GDM1 (cell line): ENCODE results near the gene SMC3.

Experiments used
- DNase-seq: peaks from one replicate; lab custom pipeline; 2025; lab: John Stamatoyannopoulos, UW

Gene SMC3

DNA sequence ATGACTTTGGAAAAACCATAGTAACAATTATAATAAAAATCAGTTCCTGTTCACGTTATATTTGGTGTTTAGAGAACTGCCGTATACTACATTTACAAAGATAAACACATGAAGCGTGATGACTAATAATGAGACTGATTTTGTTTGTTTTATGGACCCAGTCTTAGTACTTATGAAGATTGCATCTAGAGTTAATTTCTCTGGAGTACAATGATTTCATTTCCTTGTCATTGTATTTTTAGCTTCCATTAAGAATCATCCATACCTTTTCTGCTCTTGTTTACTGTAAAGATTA, 79.6 kb downstream of the SMC3 start:
- no peak for DNase-seq

DNA sequence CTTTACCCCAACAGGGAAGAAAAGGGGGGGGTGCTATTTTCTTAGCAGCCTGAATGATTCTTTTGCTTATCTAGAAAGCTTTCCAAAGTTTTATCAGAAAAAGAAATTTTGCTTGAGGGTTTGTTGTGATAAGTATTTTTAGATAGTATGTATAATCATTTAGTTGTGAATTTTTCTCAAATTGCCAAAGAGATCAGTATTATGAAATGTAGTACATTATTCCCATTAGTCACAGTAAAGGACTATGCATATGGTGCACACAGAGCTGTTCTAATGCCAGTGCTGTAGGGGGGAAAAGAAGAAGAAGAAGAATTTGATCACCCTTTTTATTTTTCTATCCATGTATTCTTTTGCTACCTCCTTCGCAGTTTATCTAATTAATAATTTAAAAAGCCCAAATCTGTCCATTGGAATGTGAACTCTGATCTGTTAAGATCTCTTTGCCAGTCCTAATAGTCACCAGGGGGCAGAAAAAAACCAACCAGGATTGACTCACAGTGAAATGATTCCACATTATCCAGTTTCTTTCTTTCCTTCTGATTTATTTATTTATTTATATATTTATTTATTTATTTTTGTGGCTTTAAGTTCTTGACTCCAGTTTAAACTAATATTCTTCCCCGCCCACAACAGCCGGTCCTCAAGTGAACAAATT, 81.3 kb downstream of the SMC3 start:
- no peak for DNase-seq

GRCh38 chr10:110649347-110650264, 82.1 kb downstream of the SMC3 start:
- DNase-seq, result no peak

DNA sequence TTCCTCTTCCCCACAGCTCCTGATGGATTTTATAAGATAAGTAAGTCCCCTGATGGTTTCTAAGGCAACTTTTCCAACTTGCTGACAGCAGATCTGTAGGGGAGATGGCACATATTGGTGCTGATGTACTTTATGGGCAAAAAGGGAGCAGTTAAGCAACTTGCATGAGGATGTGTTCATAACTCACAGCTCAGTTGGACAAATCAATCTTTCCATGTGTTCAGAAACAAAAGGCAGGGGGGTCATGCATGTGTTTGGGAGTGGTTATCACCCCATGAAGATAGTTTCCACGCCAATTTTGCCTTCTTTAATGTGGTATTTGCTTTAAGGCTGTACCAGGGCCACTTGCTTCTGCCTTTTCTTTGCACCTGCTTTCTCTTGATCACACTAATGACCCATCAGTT, 82.8 kb downstream of the SMC3 start:
- no peak for DNase-seq

DNA sequence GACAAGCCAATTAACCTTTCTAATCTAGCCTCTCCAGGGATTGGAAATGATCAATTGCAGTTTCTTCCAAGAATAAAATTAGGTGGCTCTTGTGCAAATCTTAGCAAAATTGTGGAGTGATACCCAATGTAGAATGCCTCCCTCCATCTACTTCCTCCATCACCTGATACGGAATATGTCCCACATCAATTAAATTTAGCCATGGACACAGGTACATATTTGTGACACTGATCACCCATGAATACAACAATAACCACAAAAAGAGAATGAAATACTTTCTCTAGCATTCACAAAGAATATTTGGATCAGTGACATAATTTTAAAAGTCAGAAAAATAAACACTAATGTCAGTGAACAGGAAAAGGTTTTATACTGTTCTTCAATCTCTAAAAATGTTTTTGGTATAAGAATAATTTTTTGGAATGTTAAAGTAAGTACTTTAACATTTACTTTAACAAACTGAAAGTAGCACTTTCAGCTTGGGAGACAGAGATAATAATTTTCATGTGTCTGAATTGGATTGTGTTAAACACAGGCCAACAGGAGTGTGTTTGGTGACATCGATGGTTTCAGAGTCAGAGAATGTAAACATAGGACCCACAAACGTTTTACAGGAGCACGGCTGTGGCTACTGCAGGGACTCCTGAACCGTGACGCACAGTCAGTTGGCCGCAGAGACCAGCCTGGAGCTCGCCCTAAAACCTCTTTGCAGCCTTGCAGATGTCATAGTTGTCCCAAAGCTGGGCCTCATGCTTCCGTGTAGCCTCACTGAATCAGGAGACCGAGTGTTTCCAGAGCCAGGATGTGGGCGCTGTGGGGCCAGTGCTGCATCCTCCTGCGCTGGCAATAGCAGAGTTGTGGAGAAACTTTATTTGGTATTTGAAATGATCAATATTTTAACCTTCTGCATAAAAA, 83.8 kb downstream of the SMC3 start:
- peak; percentile 70 for DNase-seq

- DNase-seq, result no peak
Observed at GRCh38 chr10:110652475-110653118, 85.1 kb downstream of the SMC3 start.
